Bronchial epithelial cell (primary cell): ENCODE results near the gene PYGB. TPM values are rescaled to one million over a fixed set of nuclear protein-coding genes. Genes with fewer than 3 reads are reported as not detected.

Source experiments
- DNase-seq: peaks from one replicate; pipeline ENCODE4 v3.0.0-alpha.2; 2010; ENCODE audit warnings: low read depth
- FAIRE-seq: peaks from 2 replicates; lab custom pipeline; 2011; peaks lifted over from hg19 to GRCh38; lab: Jason Lieb, UNC
- H3K27me3 ChIP-seq: 2 replicates; pipeline ENCODE4 v1.5.1; 2011; ENCODE audit warnings: low read length; ENCODE audit not compliant: control insufficient read depth, insufficient read depth
- H3K36me3 ChIP-seq: 2 replicates; pipeline ENCODE4 v1.5.1; 2011; ENCODE audit warnings: low read length; ENCODE audit not compliant: control insufficient read depth, insufficient read depth
- H3K4me3 ChIP-seq: 2 replicates; pipeline ENCODE4 v1.5.1; 2011; ENCODE audit warnings: mild to moderate bottlenecking, low read depth, low read length, control low read depth
- CTCF ChIP-seq: IDR thresholded peaks from 2 replicates; pipeline ENCODE4 v1.5.1; 2011; ENCODE audit warnings: mild to moderate bottlenecking, moderate library complexity, low read length, control low read depth, inconsistent platforms; ENCODE audit not compliant: insufficient read depth, severe bottlenecking
- total RNA-seq: library from RNA; depleted of rRNA; stranded (reverse); fragments of >200 nt; gene quantifications from 2 replicates; pipeline ENCODE4 v1.2.1, GENCODE V29; 2014

Gene PYGB
- total RNA-seq, 1 donor from 2014 or later: 213 TPM

- peak; percentile 83 for FAIRE-seq
- H3K4me3 ChIP-seq: no peak overlapping the region
- no peaks in the 10 kb centered on the region for H3K27me3 ChIP-seq
- no peak for DNase-seq
- TF ChIP-seq CTCF: no peak
- peaks cover 36% of the 10 kb centered on the region for H3K36me3 ChIP-seq
Observed at GRCh38 chr20:25213566-25214425, 34.1 kb upstream of the PYGB start.

- FAIRE-seq (no peak), DNase-seq (no peak)
- Histone ChIP-seq H3K36me3 (peaks cover 38% of the 10 kb centered on the region), H3K27me3 (no peaks in the 10 kb centered on the region), H3K4me3 (no peak overlapping the region)
- TF ChIP-seq CTCF: no peak
Observed at GRCh38 chr20:25214426-25214790, 33.5 kb upstream of the PYGB start.

GRCh38 chr20:25214819-25215218, 33.1 kb upstream of the PYGB start:
- no peaks in the 10 kb centered on the region for H3K27me3 ChIP-seq
- no peak for DNase-seq
- FAIRE-seq: no peak
- TF ChIP-seq CTCF: no peak
- peaks cover 38% of the 10 kb centered on the region for H3K36me3 ChIP-seq
- no peak overlapping the region for H3K4me3 ChIP-seq

DNA sequence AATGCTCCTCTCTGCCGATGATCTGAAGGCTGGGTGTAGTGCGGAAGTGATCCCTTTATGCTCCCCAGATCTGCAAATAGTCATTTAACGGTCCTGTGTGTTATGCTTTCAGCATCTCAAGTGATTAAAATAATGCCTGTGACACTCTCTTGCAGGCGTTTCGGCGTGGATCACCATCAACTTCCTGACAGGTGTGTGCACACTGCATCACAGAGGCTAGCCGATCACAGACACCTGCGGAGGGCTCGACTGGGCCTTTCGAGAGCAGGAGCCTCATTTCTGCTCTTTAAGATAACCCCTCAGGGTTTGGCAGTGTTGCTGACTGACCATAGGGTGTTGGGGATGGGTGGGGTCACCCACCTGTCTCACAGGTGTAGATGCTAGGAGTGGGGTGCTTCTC, 32.4 kb upstream of the PYGB start:
- FAIRE-seq: no peak
- no peaks in the 10 kb centered on the region for H3K27me3 ChIP-seq
- DNase-seq: no peak
- H3K36me3 ChIP-seq: peaks cover 37% of the 10 kb centered on the region
- no peak overlapping the region for H3K4me3 ChIP-seq
- TF ChIP-seq CTCF: no peak

GRCh38 chr20:25216199-25216945, 31.5 kb upstream of the PYGB start:
- DNase-seq (no peak), FAIRE-seq (no peak)
- no peak for TF ChIP-seq CTCF
- Histone ChIP-seq H3K27me3 (no peaks in the 10 kb centered on the region), H3K36me3 (peaks cover 38% of the 10 kb centered on the region), H3K4me3 (no peak overlapping the region)
